Stimulated activated CD8-positive, alpha-beta memory T cell treated with anti-CD3 and anti-CD28 coated beads, Interleukin-4, amount 100 ng/mL, for 24 hours (primary cell): Measurements from ENCODE around the gene SCFD1.
"Not testable (repeated sequence)": the region's sequence is repeated elsewhere in the genome, so short reads cannot be mapped to it uniquely, and the experiment has no call there.

ENCODE experiments used
- DNase-seq: peaks from one replicate; pipeline ENCODE4 v3.0.0-alpha.2; 2020; ENCODE audit warnings: low read depth

SCFD1 gene

GRCh38 chr14:30673071-30673470 is 51.0 kb downstream of the SCFD1 start:
- no peak for DNase-seq

GRCh38 chr14:30678926-30679431 is 56.9 kb downstream of the SCFD1 start:
- no peak for DNase-seq

GRCh38 chr14:30680036-30680435 is 57.9 kb downstream of the SCFD1 start:
- DNase-seq = no peak

GRCh38 chr14:30680776-30681175 is 58.7 kb downstream of the SCFD1 start:
- not testable (repeated sequence) for DNase-seq

- DNase-seq = no peak
These were observed 59.7 kb downstream of the SCFD1 start for GRCh38 chr14:30681752-30682355.

GRCh38 chr14:30690487-30691355 is 68.6 kb downstream of the SCFD1 start:
- DNase-seq = not testable (repeated sequence)

GRCh38 chr14:30691751-30692398 is 69.8 kb downstream of the SCFD1 start:
- DNase-seq = no peak

GRCh38 chr14:30692669-30693068 is 70.5 kb downstream of the SCFD1 start:
- DNase-seq = no peak

- DNase-seq = no peak
These were observed 76.3 kb downstream of the SCFD1 start for GRCh38 chr14:30698463-30698862.

- DNase-seq = no peak
These were observed 84.6 kb downstream of the SCFD1 start for GRCh38 chr14:30706704-30707103.

- DNase-seq = no peak
These were observed 86.0 kb downstream of the SCFD1 start for GRCh38 chr14:30708157-30708556.

- DNase-seq = no peak
These were observed 87.1 kb downstream of the SCFD1 start for GRCh38 chr14:30709201-30709600.

- DNase-seq = no peak
These were observed 88.8 kb downstream of the SCFD1 start for GRCh38 chr14:30710876-30711275.

- DNase-seq = no peak
These were observed 97.0 kb downstream of the SCFD1 start for GRCh38 chr14:30719137-30719536.

GRCh38 chr14:30725763-30726162 is 103.6 kb downstream of the SCFD1 start:
- no peak for DNase-seq

- no peak for DNase-seq
These were observed 106.4 kb downstream of the SCFD1 start for GRCh38 chr14:30728471-30728870.

GRCh38 chr14:30737916-30738315 is 115.8 kb downstream of the SCFD1 start:
- DNase-seq = no peak

GRCh38 chr14:30738978-30739377 is 116.9 kb downstream of the SCFD1 start:
- DNase-seq = no peak

- DNase-seq = no peak
These were observed 126.2 kb downstream of the SCFD1 start for GRCh38 chr14:30748343-30748742.

GRCh38 chr14:30751646-30752416 is 129.7 kb downstream of the SCFD1 start:
- no peak for DNase-seq

- DNase-seq = no peak
These were observed 131.3 kb downstream of the SCFD1 start for GRCh38 chr14:30753452-30753851.

GRCh38 chr14:30754778-30755177 is 132.7 kb downstream of the SCFD1 start:
- no peak for DNase-seq
